GM21423 (cell line): ENCODE results near the gene KYNU.
"Not testable (repeated sequence)": the region's sequence is repeated elsewhere in the genome, so short reads cannot be mapped to it uniquely, and the experiment has no call there.

Source experiments
- ATAC-seq: cut with Tn5 transposase; IDR thresholded peaks from one replicate; pipeline ENCODE4 v1.9.1; 2021; ENCODE audit warnings: mild to moderate bottlenecking, moderate library complexity; ENCODE audit not compliant: unreplicated experiment

The KYNU gene

DNA sequence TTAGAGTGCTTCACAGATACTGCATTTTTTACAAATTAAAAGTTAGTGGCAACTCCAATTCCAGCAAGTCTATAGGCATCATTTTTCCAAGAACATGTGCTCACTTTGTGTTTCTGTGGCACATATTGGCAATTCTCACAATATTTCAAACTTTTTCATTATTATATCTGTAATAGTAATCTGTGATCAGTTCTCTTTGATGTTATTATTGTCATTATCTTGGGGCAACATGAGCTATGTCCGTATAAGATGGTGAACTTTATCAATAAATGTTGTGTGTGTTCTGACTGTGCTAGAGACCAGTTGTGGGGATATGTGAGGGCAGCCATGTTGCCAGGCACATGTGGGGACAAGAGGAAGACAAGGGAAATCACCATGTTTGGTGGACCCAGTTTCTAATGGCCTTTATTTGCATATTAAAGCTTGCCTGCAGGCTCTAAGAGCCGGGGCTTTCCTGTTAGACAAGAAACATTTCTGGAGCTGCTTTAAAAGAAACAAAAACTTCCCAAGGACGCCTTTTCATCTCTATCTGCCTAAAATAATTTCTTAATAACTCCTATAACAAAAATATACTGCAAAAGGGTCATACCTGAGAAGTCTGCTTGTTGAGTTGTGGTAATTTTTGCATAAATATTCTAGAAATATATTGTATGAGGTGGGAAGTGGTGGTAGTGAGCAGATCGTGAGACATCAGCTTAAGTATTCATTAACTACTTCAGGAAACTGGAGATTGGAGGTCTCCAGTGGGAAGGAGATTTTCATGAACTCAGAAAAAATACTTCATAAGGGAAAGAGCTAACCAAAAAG is 37.2 kb downstream of the KYNU start:
- peak; percentile 98 for ATAC-seq

DNA sequence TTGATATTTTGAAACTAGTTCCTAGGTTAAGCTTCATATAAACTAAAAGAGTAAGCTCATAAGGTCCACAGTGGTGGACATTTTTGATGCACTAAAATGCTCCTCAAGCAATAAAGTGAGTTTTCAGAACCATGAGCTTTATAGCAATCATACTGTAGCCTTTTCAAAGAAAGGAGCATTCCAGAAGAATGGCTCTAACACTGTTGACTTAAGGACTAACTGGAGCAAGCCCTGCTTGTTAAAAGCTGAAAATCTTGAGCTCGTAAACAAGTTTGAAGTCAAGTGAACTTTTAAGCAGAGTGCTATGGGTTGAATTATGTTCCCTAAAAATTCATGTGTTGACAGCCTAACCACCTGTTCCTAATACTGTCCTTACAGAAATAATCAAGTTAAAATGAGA is 38.0 kb downstream of the KYNU start:
- peak; percentile 1 for ATAC-seq

DNA sequence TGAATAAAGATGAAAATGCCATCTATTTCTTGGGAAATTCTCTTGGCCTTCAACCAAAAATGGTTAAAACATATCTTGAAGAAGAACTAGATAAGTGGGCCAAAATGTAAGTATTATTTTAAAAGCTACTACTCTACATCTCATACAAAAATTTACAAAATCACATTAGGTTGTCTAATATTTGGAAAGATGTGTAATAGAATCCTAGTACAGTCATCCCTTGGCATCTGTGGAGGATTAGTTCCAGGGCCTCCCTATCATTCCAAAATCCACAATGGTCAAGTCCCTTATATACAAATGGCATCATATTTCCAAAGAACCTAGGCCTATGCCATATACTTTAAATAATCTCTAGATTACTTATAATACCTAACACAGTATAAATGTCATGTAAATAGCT is 41.2 kb downstream of the KYNU start:
- ATAC-seq = no peak

DNA sequence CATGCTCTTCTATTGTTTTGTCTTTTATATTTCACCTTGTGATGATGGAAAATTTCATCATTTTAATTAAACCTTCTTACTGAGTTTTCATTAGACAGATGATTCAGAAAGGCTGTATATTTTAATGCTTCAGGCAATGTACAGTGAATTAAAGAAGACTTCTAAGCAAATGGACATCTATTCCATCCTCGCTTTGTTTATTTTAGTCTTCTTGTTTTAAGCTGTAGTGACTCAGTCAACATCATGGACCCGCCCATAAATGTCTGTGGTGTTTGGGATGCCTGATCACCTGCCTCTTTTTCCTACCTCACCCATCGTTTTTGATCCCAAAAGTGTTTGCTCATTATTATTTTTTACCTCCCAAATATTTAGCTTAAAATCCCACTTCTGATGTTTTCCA is 43.1 kb downstream of the KYNU start:
- ATAC-seq = no peak

DNA sequence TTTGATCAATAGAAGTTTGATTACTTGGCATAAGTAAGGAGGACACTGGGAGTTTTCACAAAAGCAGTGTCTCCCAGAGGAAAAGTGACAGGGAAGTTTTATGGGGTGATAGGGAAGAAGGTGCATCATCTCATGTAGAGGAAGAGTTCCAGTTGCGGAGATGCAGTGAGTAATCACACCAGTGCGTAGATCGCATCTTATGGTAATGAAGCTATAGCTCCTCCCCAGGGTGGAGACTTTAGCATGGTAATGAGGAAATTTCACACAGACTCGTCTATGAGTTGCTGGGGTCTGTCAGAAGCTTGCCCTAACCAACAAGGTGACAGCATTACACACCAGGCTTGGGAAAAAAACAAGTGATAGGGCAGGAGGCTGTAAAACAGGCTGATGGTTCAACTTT is 49.0 kb downstream of the KYNU start:
- no peak for ATAC-seq

DNA sequence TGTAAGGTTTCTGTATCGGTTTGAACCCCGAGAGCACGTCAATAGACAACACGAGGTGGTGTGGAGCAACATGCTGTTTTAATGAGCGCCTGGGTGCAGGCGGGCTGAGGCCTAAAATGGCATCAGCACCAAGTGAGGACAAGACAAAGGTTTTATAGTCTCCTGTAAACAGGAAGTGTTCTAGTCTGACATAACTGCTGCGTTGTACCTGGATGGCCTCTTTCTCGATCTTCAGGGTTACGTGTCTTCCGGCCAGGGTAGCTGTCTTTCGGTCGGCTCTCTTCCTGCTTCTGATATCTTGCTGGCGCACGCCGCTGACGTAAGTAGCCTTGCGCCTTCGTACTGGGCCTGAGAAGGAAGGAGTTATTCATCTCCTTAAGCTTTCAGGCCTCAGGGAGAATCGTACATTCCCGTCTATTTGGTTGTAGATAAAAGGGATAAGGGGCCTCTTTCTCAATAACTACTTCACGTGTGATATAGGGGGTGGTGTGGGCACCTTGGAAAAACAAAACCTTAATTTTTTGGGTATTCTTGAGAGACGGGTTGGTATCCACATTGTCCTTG is 53.5 kb downstream of the KYNU start:
- ATAC-seq = no peak

DNA sequence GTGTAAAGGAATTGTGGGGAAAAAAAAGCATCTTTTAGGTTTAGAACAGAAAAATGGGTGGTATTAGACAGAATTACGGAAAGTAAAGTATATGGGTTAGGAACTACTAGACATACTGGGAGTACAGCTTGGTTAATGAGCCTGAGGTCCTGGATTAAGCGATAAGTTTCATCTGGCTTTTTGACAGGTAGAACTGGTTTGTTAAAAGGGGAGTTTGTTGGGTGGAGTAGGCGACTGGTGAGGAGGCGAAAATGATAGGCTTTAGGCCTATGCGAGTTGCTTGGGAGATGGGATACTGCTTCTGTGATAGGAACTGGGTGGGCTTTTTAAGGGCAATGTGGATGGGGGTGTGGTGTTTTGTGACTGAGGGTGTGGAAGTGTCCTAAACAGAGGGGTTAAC is 56.5 kb downstream of the KYNU start:
- ATAC-seq = no peak

DNA sequence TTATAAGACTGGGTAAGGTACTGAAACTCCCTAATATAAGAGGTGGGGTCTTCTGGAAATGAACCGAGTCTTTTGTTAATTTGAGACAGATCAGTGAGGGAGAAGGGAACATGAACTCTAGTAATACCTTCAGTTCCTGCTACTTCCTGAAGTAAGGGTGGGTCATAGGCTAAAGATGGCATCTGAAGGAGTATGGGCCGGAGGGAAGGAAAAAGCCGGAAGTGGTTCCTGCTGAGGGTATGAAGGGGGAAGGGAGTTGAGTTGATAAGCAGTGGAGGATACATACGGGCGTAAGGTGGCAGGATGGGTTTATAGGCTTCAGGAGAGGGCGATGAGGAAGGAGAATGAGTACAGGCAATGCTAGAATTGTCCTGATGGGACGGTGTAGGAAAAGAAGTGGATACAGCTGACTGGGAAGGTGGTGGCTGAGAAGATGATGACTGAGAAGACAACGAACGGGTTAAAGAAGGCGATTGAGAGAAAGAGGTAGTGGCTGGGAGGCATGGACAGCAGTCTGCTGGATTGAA is 58.2 kb downstream of the KYNU start:
- no peak for ATAC-seq

DNA sequence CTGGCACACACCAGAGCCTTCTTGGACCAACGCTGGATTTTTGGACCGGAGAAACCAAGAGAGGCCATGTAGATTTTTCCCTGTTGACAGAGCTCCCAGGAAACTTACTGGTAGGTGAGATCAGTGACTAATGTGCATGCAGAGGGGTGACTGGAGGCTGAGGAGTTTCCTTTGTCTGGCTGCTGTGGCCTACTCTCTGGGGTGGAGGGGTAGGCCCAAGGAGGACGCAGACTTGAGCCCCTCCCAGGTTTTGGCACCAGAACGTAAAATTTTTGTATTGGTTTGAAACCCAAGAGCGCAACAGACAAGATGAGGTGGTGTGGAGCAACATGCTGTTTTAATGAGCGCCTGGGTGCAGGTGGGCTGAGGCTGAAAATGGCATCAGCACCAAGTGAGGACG is 59.2 kb downstream of the KYNU start:
- no peak for ATAC-seq

DNA sequence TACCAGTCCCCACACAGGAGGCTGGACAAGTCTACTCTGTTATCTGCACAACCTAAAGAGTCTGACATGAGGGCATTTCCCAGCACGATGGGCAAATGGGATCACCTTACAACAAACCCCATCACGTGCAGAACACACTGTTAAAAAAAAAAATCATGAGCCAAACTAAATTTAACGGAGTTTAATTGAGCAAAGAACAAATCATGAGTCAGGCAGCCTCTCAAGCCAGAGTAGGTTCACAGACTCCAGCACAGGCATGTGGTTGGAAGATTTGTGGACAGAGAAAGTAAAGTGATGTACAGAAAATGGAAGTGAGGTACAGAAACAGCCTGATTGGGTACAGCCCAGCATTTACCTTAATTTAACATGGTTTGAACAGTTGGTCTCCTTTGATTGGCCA is 59.9 kb downstream of the KYNU start:
- no peak for ATAC-seq

DNA sequence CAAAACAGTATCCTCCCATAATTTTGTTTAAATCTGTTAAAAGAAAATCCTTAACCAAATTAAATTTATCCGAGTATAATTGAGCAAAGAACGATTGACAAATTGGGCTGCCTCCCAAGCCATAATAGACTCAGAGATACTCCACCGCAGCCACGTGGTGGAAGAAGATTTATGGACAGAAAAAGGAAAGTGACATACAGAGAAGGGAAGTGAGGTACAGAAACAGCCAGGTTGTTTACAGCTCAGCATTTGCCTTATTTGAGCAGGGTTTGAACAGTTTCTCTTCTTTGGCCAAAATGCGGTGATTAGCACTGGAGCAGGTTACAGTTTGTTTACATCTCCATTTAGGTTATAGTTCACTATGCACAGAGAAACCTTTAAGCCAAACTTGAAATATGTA is 60.8 kb downstream of the KYNU start:
- ATAC-seq = no peak

DNA sequence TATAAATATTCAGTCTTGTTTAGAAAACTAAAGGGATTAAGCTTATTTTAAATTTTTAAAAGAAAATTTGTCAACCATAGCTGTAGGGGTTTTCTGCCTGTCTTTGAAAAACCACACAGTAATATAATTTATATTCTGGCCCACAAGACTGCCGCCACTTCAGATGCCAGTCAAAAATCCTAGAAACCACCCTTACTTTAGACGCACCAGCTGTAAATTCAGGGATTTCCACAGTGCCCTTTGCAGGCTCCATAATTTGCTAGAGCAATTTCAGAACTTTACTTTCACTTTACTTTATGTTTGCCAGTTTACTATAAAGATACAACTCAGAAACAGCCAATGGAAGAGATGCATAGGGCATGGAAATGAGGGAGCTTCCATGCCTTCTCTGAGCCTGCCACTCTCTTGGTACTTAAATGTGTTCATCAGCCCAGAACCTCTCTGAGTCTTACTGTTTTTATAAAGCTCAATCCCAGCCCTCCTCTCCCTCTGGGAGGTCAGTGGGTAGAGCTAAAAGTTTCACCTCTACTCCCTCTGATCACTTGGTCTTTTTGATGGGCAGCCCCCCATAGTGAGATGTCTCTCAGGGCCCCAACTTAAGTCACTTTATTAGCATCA is 63.3 kb downstream of the KYNU start:
- no peak for ATAC-seq

DNA sequence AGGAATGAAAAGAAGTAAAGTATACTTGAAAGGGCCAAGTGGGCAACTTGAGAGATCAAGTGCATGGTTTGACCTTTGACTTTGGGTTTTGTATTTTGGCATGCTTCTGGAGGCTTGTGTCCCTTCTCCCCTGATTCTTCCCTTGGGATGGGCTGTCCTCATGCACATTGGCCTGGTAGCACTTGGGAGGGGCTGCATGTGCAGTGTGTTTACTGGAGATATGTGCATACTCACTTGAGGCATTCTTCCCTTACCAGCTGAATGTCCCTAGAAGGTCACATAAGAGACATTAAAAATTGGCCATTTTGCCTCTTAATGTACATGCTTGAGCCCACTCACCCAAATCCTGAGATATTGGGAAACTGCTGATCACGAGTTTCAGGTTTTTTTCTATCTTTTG is 65.2 kb downstream of the KYNU start:
- no peak for ATAC-seq

DNA sequence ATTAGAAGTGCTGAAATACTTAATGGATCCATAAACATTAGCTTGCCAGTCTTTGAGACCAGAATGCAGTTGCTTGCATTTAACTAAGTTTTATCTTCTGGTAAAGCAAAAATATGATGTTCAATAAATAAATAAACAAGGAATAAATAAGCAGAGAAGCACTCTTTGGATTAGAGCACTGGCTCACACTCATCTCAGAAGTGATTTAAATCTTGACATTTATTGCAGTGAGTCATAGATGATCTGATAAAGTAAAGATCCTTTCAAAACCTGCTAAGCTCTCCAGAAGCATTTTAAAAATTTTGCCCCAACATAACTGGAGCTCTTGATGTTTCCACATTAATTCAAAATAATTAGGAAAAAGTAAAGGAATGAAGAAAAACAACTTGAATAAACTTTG is 66.8 kb downstream of the KYNU start:
- ATAC-seq = no peak

DNA sequence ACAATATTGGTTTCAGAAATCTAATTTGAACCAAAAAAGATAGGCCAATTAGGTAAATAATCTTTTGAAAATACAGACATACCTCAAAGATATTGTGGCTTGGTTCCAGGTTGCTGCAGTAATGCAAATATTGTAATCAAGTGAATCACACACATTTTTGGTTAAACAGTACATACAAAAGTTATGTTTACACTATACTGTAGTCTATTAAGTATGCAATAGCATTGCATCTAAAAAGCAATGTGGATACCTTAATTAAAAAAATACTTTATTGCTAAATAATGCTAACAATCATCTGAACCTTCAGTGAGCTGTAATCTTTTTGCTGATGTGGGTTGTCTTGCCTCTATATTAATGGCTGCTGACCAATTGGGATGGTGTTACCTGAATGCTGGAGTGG is 67.3 kb downstream of the KYNU start:
- ATAC-seq = no peak

DNA sequence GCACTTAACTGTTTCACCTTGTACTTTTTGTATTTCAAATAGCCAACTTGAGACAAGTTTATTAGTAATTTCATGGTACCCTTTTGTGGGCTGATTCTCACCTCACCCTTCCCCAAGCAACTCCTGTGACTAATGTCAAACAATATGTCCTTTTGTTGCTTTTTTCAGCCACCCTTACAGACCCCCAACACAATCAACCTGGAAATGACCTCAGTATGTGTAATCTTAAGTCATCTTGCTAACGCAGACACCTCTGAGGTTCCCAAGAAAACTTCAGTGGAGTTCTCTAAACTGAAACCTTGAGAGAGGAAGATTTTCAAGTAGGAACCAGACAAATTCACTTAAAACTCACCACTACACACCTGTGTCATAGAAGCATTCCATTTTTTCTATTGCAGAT is 69.5 kb downstream of the KYNU start:
- no peak for ATAC-seq

DNA sequence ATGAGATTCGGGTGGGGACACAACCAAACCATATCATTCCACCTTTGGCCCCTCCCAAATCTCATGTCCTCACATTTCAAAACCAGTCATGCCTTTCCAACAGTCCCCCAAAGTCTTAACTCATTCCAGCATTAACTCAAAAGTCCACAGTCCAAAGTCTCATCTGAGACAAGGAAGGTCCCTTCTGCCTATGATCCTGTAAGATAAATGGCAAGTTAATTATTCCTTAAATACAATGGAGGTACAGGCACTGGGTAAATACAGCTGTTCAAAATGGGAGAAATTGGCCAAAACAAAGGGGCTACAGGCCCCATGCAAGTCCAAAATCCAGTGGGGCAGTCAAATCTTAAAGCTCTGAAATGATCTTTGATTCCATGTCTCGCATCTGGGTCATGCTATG is 71.3 kb downstream of the KYNU start:
- not testable (repeated sequence) for ATAC-seq

DNA sequence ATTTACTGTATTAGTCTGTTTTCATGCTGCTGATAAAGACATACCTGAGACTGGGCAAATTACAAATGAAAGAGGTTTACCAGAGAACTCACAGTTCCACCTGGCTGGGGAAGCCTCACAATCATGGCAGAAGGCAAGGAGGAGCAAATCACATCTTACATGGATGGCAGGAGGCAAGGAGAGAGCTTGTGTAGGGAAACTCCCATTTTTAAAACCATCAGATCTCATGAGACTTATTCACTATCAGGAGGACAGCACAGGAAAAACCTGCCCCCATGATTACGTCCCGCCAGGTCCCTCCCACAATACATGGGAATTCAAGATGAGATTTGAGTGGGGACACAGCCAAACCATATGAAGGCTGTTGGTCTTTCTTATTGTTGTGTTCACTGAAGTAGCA is 72.9 kb downstream of the KYNU start:
- ATAC-seq = not testable (repeated sequence)

DNA sequence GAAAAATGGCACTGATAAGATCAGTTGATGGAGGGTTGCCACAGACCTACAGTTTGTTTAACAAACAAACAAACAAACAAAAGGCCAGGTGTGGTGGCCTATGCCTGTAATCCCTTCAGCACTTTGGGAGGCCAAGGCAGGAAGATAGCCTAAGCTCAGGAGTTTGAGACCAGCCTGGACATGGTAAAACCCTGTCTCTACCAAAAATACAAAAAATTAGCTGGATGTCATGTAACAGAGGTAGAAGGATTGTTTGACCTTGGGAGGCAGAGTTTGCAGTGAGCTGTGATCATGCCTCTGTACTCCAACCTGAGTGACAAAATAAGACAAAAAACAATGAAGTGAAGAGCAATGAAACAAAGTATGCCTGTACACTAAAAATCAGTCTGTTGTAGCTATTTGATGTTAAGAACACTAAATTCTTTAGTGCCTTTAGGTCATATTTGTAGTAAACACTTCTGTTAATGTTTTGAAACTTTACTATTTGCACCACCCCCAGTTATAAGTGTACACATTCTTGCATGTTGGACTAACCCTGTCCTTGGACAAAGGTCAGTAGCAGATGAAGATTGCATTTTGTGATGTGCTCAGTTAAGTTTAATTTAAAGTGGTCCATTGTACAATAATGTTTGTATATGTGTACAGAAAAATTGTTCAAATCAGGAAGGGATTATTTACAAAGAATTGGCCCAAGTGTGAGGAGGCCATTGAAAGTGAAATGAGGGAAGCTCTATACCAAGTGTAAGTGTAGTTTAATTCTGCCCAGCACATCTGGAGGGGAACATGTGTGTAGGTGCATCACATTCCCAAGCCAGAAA is 73.9 kb downstream of the KYNU start:
- no peak for ATAC-seq

DNA sequence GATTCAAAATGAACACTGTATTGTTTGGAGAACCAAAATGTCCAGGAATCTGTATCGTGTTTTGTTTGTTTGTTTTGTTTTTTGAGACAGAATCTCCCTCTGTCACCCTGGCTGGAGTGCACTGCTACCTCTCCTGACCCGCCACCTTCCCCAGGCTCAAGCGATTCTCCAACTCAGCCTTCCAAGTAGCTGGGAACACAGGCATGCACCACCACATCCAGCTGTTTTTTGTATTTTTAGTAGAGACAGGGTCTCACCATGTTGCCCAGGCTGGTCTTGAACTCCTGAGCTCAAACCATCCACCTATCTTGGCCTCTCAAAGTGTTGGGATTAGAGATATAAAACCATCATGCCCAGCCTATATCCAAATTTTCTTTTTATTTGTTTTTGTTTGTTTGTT is 74.6 kb downstream of the KYNU start:
- no peak for ATAC-seq

DNA sequence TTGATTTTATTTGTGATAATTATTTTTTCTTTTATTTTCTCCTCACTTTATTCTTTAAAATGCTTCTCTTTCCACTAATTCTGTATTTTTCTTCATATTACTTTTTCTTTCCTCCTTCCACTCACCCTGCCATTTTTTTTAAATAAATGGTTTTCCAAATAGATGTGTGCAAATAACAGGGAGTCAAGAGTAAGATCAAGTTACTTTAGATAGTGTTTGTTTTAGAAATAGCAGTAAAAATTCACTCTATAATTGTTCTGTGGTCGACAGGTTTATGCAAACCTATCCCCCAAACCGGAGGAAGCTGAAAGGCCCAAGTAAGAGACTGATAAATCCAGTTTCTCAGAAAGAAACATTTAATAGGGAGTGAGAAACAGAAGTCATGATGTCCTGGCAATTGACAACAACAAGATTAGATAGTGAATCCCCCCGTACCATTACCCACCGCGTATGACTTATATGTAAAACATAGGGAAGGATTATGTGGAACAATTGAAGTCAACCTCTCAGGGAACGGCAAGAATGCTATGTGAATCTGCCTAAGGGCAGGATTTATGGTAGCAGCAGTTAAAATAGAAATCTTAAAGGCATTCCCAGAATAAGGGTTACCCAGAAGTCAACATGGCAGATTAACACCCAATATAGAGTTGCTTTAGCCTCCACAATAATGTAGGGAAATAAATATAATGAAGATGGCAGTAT is 75.5 kb downstream of the KYNU start:
- ATAC-seq = no peak
